Naive thymus-derived CD8-positive, alpha-beta T cell (primary cell): Measurements from ENCODE around the gene PEDS1. TPM values are rescaled to one million over a fixed set of nuclear protein-coding genes. Genes with fewer than 3 reads are reported as not detected.

Experiments used
- ATAC-seq, 2 donors: fragments of 150-1000 bp; cut with Tn5 transposase in 1 of 2; sonication (Bioruptor Pico), chemical (Tn5 transposase) in 1 of 2; 1 replicate in 1 of 2; 2 replicates in 1 of 2; pipeline ENCODE4 v1.10.0; 2021; ENCODE audit warnings: mild to moderate bottlenecking in 2 of 2, moderate library complexity in 2 of 2
- POLR2A ChIA-PET: fragments of 350-600 bp; sonication (Branson Sonifier 250); formaldehyde crosslinking; loops from one replicate; lab custom pipeline; 2021; ENCODE audit warnings: antibody characterized with exemption; lab: Charles Lee
- DNase-seq, 10 donors: peaks; one replicate each; pipeline versions ENCODE4 v3.0.0 to v3.0.0-alpha.2; 2020 to 2022
- H3K27ac Mint-ChIP-seq, 10 donors: one replicate each; pipeline ENCODE4 v1.8.0; 2020 to 2022; ENCODE audit warnings: mild to moderate bottlenecking in 10 of 10, mixed read lengths in 10 of 10, moderate library complexity in 4 of 10, inconsistent platforms in 1 of 10
- H3K27me3 Mint-ChIP-seq, 5 donors: one replicate each; pipeline ENCODE4 v1.8.0; 2021 to 2022; ENCODE audit warnings: mixed read lengths in 5 of 5
- H3K36me3 Mint-ChIP-seq, 3 donors: one replicate each; pipeline ENCODE4 v1.8.0; 2020 to 2022; ENCODE audit warnings: mixed read lengths in 3 of 3, mild to moderate bottlenecking in 2 of 3, inconsistent platforms in 1 of 3
- H3K4me1 Mint-ChIP-seq, 4 donors: one replicate each; pipeline ENCODE4 v1.8.0; 2021 to 2022; ENCODE audit warnings: mixed read lengths in 4 of 4
- H3K4me3 Mint-ChIP-seq, 10 donors: one replicate each; pipeline ENCODE4 v1.8.0; 2020 to 2022; ENCODE audit warnings: mild to moderate bottlenecking in 10 of 10, mixed read lengths in 10 of 10, moderate library complexity in 6 of 10, inconsistent platforms in 1 of 10
- H3K9me3 Mint-ChIP-seq, 9 donors: one replicate each; pipeline ENCODE4 v1.8.0; 2020 to 2022; ENCODE audit warnings: mixed read lengths in 9 of 9, mild to moderate bottlenecking in 3 of 9, inconsistent platforms in 1 of 9, moderate library complexity in 1 of 9
- polyA plus RNA-seq, 3 donors: library from polyadenylated mRNA; unstranded; fragments of 300-500 nt; fragmentation: Illumina TruSeq; gene quantifications; one replicate each; pipeline ENCODE4 v1.2.3, GENCODE V29; 2021
- total RNA-seq, 8 experiments: library from RNA in 2 of 8; stranded (reverse) in 2 of 8; gene quantifications; one replicate each; pipeline ENCODE4 v1.2.3 and lab custom pipeline; 2021 to 2026

The PEDS1 gene
- total and polyA plus RNA-seq, 5 experiments from 2014 or later, result 13.0 to 30.2 (median 15.8) TPM

- DNase-seq, result no peak
- Mint-ChIP-seq H3K4me3 (no peak overlapping the region), H3K9me3 (no peaks in the 10 kb centered on the region), H3K4me1 (peaks cover 0 to 6% (median 5%) of the 10 kb centered on the region in 4 donors), H3K27ac (peak overlapping the region in 6 of 10 donors; percentile 29 to 90 (median 80)), H3K27me3 (no peaks in the 10 kb centered on the region), H3K36me3 (peaks cover 0 to 82% (median 12%) of the 10 kb centered on the region in 3 donors)
- POLR2A ChIA-PET, result interaction anchor here (0.8 kb wide), 1 partner anchor 26 kb away, joined by 3 read pairs; no protein-coding TSS in a partner anchor
- no peak for ATAC-seq
Observed at GRCh38 chr20:50126662-50127061, 26.9 kb downstream of the PEDS1 start.

DNA sequence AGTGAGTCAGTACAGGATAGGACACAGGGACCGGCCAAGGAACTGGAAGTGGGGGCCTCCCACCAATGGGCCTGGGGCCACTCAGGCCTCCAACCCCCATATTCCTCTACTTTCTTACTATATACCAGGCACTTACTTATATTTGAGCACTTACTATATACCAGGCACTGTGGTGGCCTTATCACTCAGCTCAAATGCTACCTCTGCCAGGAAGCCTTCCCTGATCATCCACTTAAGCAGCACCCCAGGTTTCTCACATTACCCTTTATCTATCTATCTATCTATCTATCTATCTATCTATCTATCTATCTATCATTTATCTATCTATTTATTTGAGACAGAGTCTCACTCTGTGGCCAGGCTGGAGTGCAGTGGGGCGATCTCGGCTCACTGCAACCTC lies 28.2 kb downstream of the PEDS1 start:
- H3K36me3 Mint-ChIP-seq, result peaks cover 0 to 69% (median 12%) of the 10 kb centered on the region in 3 donors
- no peak overlapping the region for H3K4me3 Mint-ChIP-seq
- peak overlapping the region in 3 of 10 donors; percentile 17 to 46 (median 43) for H3K27ac Mint-ChIP-seq
- ATAC-seq (no peak), DNase-seq (no peak)
- no peaks in the 10 kb centered on the region for H3K9me3 Mint-ChIP-seq
- no peaks in the 10 kb centered on the region for H3K27me3 Mint-ChIP-seq
- H3K4me1 Mint-ChIP-seq, result peaks cover 0 to 13% (median 7%) of the 10 kb centered on the region in 4 donors
- POLR2A ChIA-PET, result no interaction called here

- Mint-ChIP-seq H3K4me3 (no peak overlapping the region), H3K9me3 (no peaks in the 10 kb centered on the region), H3K4me1 (peaks cover under 1 to 13% (median 7%) of the 10 kb centered on the region in 4 donors), H3K36me3 (peaks cover 0 to 61% (median 12%) of the 10 kb centered on the region in 3 donors), H3K27me3 (no peaks in the 10 kb centered on the region), H3K27ac (peak overlapping the region in 5 of 10 donors; percentile 43 to 85 (median 63))
- ATAC-seq (no peak), DNase-seq (no peak)
- POLR2A ChIA-PET, result no interaction called here
Observed at GRCh38 chr20:50124496-50124895, 29.0 kb downstream of the PEDS1 start.

GRCh38 chr20:50123418-50123817 lies 30.1 kb downstream of the PEDS1 start:
- no peaks in the 10 kb centered on the region for H3K9me3 Mint-ChIP-seq
- no peak overlapping the region for H3K4me3 Mint-ChIP-seq
- H3K36me3 Mint-ChIP-seq, result peaks cover 0 to 51% (median 10%) of the 10 kb centered on the region in 3 donors
- no peak for ATAC-seq
- H3K27ac Mint-ChIP-seq, result peak overlapping the region in 2 of 10 donors; percentile 60 to 79
- DNase-seq, result no peak
- POLR2A ChIA-PET, result interaction anchor here (1.4 to 1.9 kb wide), 2 partner anchors 31 to 48 kb away, joined by 3 to 4 read pairs; no protein-coding TSS in a partner anchor
- H3K27me3 Mint-ChIP-seq, result no peaks in the 10 kb centered on the region
- H3K4me1 Mint-ChIP-seq, result peaks cover 2 to 13% (median 7%) of the 10 kb centered on the region in 4 donors

DNA sequence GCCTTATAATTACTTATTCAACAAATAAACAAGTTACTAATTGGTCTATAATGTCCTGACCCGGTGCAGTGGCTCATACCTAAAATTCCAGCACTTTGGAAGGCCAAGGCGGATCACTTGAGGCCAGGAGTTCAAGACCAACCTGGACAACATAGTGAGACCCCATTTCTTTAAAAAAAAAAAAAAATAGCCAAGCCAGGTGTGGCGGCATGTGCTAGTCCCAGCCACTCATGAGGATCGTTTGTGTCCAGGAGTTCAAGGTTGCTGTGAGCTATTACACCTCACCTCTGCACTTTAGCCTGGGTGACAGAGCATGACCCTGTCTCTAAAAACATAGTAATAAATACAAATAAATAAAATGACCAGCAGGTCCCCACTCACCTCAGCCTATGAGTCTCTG lies 30.8 kb downstream of the PEDS1 start:
- ATAC-seq, result no peak
- Mint-ChIP-seq H3K27ac (peak overlapping the region in 2 of 10 donors; percentile 48 to 67), H3K9me3 (no peaks in the 10 kb centered on the region), H3K36me3 (peaks cover 0 to 45% (median 8%) of the 10 kb centered on the region in 3 donors), H3K4me1 (peaks cover 2 to 12% (median 7%) of the 10 kb centered on the region in 4 donors), H3K27me3 (no peaks in the 10 kb centered on the region), H3K4me3 (no peak overlapping the region)
- DNase-seq, result no peak
- POLR2A ChIA-PET, result interaction anchor here (1.1 to 1.9 kb wide), 3 partner anchors 30 to 49 kb away, joined by 3 to 5 read pairs (median 4); no protein-coding TSS in a partner anchor

DNA sequence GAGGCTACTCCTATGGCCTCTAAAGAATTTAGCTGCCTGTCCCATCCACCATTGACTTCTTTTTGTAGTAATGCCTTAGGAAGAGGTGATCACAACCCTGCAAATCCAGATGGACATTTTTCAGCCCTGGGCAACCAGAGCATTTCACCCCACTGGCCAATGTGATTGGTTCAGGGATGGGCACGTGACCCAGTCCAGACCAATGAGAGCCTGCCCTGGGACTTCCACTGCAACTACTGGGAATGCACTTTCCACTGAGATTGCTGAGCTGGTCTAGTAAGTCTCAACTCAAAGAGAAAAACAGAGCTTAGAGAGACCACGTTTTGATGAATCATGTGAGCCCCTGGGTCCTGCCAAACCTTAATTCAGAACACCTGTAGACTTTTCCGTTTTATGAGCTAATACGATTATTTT lies 31.7 kb downstream of the PEDS1 start:
- Mint-ChIP-seq H3K4me3 (no peak overlapping the region), H3K36me3 (peaks cover 0 to 36% (median 5%) of the 10 kb centered on the region in 3 donors), H3K27me3 (no peaks in the 10 kb centered on the region), H3K4me1 (peaks cover 2 to 12% (median 7%) of the 10 kb centered on the region in 4 donors), H3K27ac (peak overlapping the region in 2 of 10 donors; percentile 47 to 81), H3K9me3 (no peaks in the 10 kb centered on the region)
- ATAC-seq (no peak), DNase-seq (no peak)
- POLR2A ChIA-PET, result interaction anchor here (0.7 to 3.5 kb wide), 4 partner anchors 30 to 50 kb away, joined by 3 to 27 read pairs (median 4); no protein-coding TSS in a partner anchor

- peaks cover 4 to 13% (median 9%) of the 10 kb centered on the region in 4 donors for H3K4me1 Mint-ChIP-seq
- ATAC-seq (peak; percentile 74 to 85), DNase-seq (peak; percentile 46 to 83 (median 62))
- POLR2A ChIA-PET, result interaction anchor here (0.6 to 3.5 kb wide), 7 partner anchors 27 to 1422 kb away, joined by 3 to 27 read pairs (median 8); partner anchors contain the start of gene PEDS1
- no peak overlapping the region for H3K4me3 Mint-ChIP-seq
- H3K27ac Mint-ChIP-seq, result peak overlapping the region in 3 of 10 donors; percentile 40 to 70 (median 44)
- H3K36me3 Mint-ChIP-seq, result peaks cover 0 to 29% (median 5%) of the 10 kb centered on the region in 3 donors
- H3K9me3 Mint-ChIP-seq, result no peaks in the 10 kb centered on the region
- no peaks in the 10 kb centered on the region for H3K27me3 Mint-ChIP-seq
Observed at GRCh38 chr20:50120935-50121693, 32.4 kb downstream of the PEDS1 start.

- H3K36me3 Mint-ChIP-seq, result peaks cover 0 to 3% (median 0%) of the 10 kb centered on the region in 3 donors
- peak overlapping the region in 1 of 10 donors; percentile 35 for H3K27ac Mint-ChIP-seq
- DNase-seq (no peak), ATAC-seq (no peak)
- H3K4me1 Mint-ChIP-seq, result peaks cover 22 to 40% (median 36%) of the 10 kb centered on the region in 4 donors
- H3K27me3 Mint-ChIP-seq, result no peaks in the 10 kb centered on the region
- POLR2A ChIA-PET, result interaction anchor here (3.5 to 4.1 kb wide), 2 partner anchors 36 to 51 kb away, joined by 27 to 35 read pairs; partner anchors contain the start of gene PEDS1
- H3K4me3 Mint-ChIP-seq, result no peak overlapping the region
- H3K9me3 Mint-ChIP-seq, result no peaks in the 10 kb centered on the region
Observed at GRCh38 chr20:50118203-50118602, 35.3 kb downstream of the PEDS1 start.

GRCh38 chr20:50116368-50116999 lies 37.0 kb downstream of the PEDS1 start:
- peaks cover 33 to 55% (median 50%) of the 10 kb centered on the region in 4 donors for H3K4me1 Mint-ChIP-seq
- peak overlapping the region; percentile 84 to 98 (median 92) for H3K4me3 Mint-ChIP-seq
- H3K27me3 Mint-ChIP-seq, result no peaks in the 10 kb centered on the region
- no peaks in the 10 kb centered on the region for H3K9me3 Mint-ChIP-seq
- peak overlapping the region; percentile 85 to 97 (median 94) for H3K27ac Mint-ChIP-seq
- POLR2A ChIA-PET, result interaction anchor here (0.5 to 4.1 kb wide), 12 partner anchors 31 to 815 kb away, joined by 3 to 35 read pairs (median 3); partner anchors contain the start of genes ADNP, CEBPB, PEDS1 and RNF114
- DNase-seq, result no peak
- no peaks in the 10 kb centered on the region for H3K36me3 Mint-ChIP-seq
- ATAC-seq, result no peak

- Mint-ChIP-seq H3K4me1 (peaks cover 34 to 56% (median 54%) of the 10 kb centered on the region in 4 donors), H3K27ac (peak overlapping the region; percentile 85 to 97 (median 94)), H3K9me3 (no peaks in the 10 kb centered on the region), H3K4me3 (peak overlapping the region; percentile 84 to 98 (median 92)), H3K36me3 (no peaks in the 10 kb centered on the region), H3K27me3 (no peaks in the 10 kb centered on the region)
- peak; percentile 82 to 94 (median 88) for DNase-seq
- POLR2A ChIA-PET, result interaction anchor here (0.6 to 4.1 kb wide), 15 partner anchors 15 to 1494 kb away, joined by 3 to 35 read pairs (median 3); partner anchors contain the start of genes ADNP, CEBPB, PEDS1 and RNF114
- peak; percentile 76 to 79 for ATAC-seq
Observed at GRCh38 chr20:50115591-50116367, 37.7 kb downstream of the PEDS1 start.

DNA sequence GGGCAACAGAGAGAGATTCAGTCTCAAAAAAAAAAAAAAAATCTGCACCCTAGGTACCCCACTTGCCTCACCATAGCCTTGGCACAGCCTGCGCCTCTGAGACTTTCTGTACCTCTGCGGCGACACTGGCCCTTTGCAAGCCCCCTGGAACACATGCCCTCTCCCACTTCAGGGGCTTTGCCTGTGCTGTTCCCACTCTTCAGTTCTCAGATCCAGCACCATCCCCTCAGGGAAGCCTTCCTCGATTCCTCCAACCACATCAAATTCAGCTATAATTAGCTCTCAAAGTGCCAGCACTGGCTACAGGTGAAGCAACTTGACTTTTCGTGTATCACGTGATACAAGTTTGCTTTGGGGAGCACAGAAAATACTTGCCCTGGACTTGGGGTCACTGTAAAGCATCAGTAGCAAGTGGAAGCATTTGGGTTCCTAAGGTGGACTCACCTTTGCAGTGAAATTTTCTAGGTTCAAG lies 38.4 kb downstream of the PEDS1 start:
- no peaks in the 10 kb centered on the region for H3K9me3 Mint-ChIP-seq
- H3K27ac Mint-ChIP-seq, result peak overlapping the region in 9 of 10 donors; percentile 90 to 97 (median 94)
- H3K4me1 Mint-ChIP-seq, result peaks cover 38 to 63% (median 61%) of the 10 kb centered on the region in 4 donors
- DNase-seq (no peak), ATAC-seq (no peak)
- H3K27me3 Mint-ChIP-seq, result no peaks in the 10 kb centered on the region
- no peaks in the 10 kb centered on the region for H3K36me3 Mint-ChIP-seq
- H3K4me3 Mint-ChIP-seq, result peak overlapping the region; percentile 84 to 98 (median 92)
- POLR2A ChIA-PET, result interaction anchor here (0.8 to 4.1 kb wide), 7 partner anchors 15 to 178 kb away, joined by 3 to 35 read pairs (median 9); partner anchors contain the start of genes CEBPB, PEDS1 and RNF114
